Measurements from ENCODE around the gene GLI3.

The GLI3 gene

GRCh38 chr7:42151309-42151708 is 85.7 kb downstream of the GLI3 start:
- Histone ChIP-seq H4K20me1 (ENCODE audit: insufficient read depth, low read length) (no peaks in the 10 kb centered on the region), H3K27ac (ENCODE audit: low read length) (no peak overlapping the region), H3K79me2 (ENCODE audit: low read length) (no peaks in the 10 kb centered on the region), H2AFZ (ENCODE audit: low read length) (no peak overlapping the region), H3K9me2 (replicated peaks; ENCODE audit: insufficient read depth, low read length) (no peaks in the 10 kb centered on the region), H3K4me2 (ENCODE audit: low read depth, low read length) (no peak overlapping the region), H3K36me3 (replicated peaks; ENCODE audit: insufficient read depth, low read length) (no peaks in the 10 kb centered on the region), H3K9me3 (replicated peaks; ENCODE audit: insufficient read depth, low read length) (no peaks in the 10 kb centered on the region), H3K4me3 (ENCODE audit: low read length) (no peak overlapping the region), H3F3A (ENCODE audit: insufficient read depth, low read length) (peaks cover 9% of the 10 kb centered on the region; the same call in 1 of the 2 replicates), H3K9ac (ENCODE audit: low read length) (no peak overlapping the region), H3K27me3 (replicated peaks; ENCODE audit: insufficient read depth, low read length) (no peaks in the 10 kb centered on the region), H3K4me1 (ENCODE audit: low read length) (peaks cover 15% of the 10 kb centered on the region)
- TF ChIP-seq EZH2 (optimal IDR thresholded peaks at IDR 0.05; ENCODE audit: low read depth, low read length) (no peak), CTCF (IDR thresholded peaks at IDR 0.05; ENCODE audit: low read length) (no peak), EZH2phosphoT487 (IDR thresholded peaks at IDR 0.05; ENCODE audit: low read length) (no peak)
- no peak for DNase-seq

GRCh38 chr7:42145539-42145938 is 91.5 kb downstream of the GLI3 start:
- Histone ChIP-seq H3K9ac (ENCODE audit: low read length) (no peak overlapping the region), H3K36me3 (replicated peaks; ENCODE audit: insufficient read depth, low read length) (no peaks in the 10 kb centered on the region), H3K9me3 (replicated peaks; ENCODE audit: insufficient read depth, low read length) (no peaks in the 10 kb centered on the region), H3K9me2 (replicated peaks; ENCODE audit: insufficient read depth, low read length) (no peaks in the 10 kb centered on the region), H3K27me3 (replicated peaks; ENCODE audit: insufficient read depth, low read length) (no peaks in the 10 kb centered on the region), H2AFZ (ENCODE audit: low read length) (no peak overlapping the region), H3K4me3 (ENCODE audit: low read length) (no peak overlapping the region), H3K27ac (ENCODE audit: low read length) (no peak overlapping the region), H3K79me2 (ENCODE audit: low read length) (no peaks in the 10 kb centered on the region), H3K4me1 (ENCODE audit: low read length) (peaks cover 15% of the 10 kb centered on the region), H3K4me2 (ENCODE audit: low read depth, low read length) (no peak overlapping the region), H3F3A (ENCODE audit: insufficient read depth, low read length) (peaks cover 9% of the 10 kb centered on the region; the same call in 1 of the 2 replicates), H4K20me1 (ENCODE audit: insufficient read depth, low read length) (no peaks in the 10 kb centered on the region)
- no peak for DNase-seq
- TF ChIP-seq CTCF (IDR thresholded peaks at IDR 0.05; ENCODE audit: low read length), result no peak
- TF ChIP-seq EZH2phosphoT487 (IDR thresholded peaks at IDR 0.05; ENCODE audit: low read length), result no peak
- TF ChIP-seq EZH2 (optimal IDR thresholded peaks at IDR 0.05; ENCODE audit: low read depth, low read length), result no peak

GRCh38 chr7:42144604-42145003 is 92.4 kb downstream of the GLI3 start:
- Histone ChIP-seq H3K4me2 (ENCODE audit: low read depth, low read length) (no peak overlapping the region), H3K4me3 (ENCODE audit: low read length) (no peak overlapping the region), H3K79me2 (ENCODE audit: low read length) (no peaks in the 10 kb centered on the region), H3K36me3 (replicated peaks; ENCODE audit: insufficient read depth, low read length) (no peaks in the 10 kb centered on the region), H3F3A (ENCODE audit: insufficient read depth, low read length) (peaks cover 6% of the 10 kb centered on the region; the same call in 1 of the 2 replicates), H4K20me1 (ENCODE audit: insufficient read depth, low read length) (no peaks in the 10 kb centered on the region), H3K27me3 (replicated peaks; ENCODE audit: insufficient read depth, low read length) (no peaks in the 10 kb centered on the region), H3K9me3 (replicated peaks; ENCODE audit: insufficient read depth, low read length) (no peaks in the 10 kb centered on the region), H3K27ac (ENCODE audit: low read length) (no peak overlapping the region), H3K9ac (ENCODE audit: low read length) (no peak overlapping the region), H3K9me2 (replicated peaks; ENCODE audit: insufficient read depth, low read length) (no peaks in the 10 kb centered on the region), H3K4me1 (ENCODE audit: low read length) (peaks cover 11% of the 10 kb centered on the region), H2AFZ (ENCODE audit: low read length) (no peak overlapping the region)
- no peak for DNase-seq
- TF ChIP-seq CTCF (IDR thresholded peaks at IDR 0.05; ENCODE audit: low read length) (no peak), EZH2phosphoT487 (IDR thresholded peaks at IDR 0.05; ENCODE audit: low read length) (no peak), EZH2 (optimal IDR thresholded peaks at IDR 0.05; ENCODE audit: low read depth, low read length) (no peak)
